K562 (cell line): ENCODE data around the gene MAP4K4. TPM values are rescaled to one million over a fixed set of nuclear protein-coding genes. Genes with fewer than 3 reads are reported as not detected.

Source experiments
- ATAC-seq: fragments of 200-7000 bp; cut with Tn5 transposase; 3 replicates; pipeline ENCODE4 v1.9.1; 2020; ENCODE audit warnings: moderate library complexity
- BruUV-seq: library from RNA; stranded (reverse); fragments of 400-500 nt; replicated peaks from 2 replicates; lab custom pipeline; 2021; lab: Mats Ljungman, UMichigan
- CTCF ChIA-PET: fragments of 300-600 bp; formaldehyde crosslinking; extraction: SDS; loops from one replicate; lab custom pipeline; 2021; ENCODE audit warnings: low intra/inter-chr PET ratio; lab: Yijun Ruan, JAX
- POLR2A ChIA-PET: fragments of 300-600, 350-650 bp; sonication (Branson Sonifier 250); formaldehyde crosslinking; extraction: SDS; loops from one replicate; lab custom pipeline; 2021; ENCODE audit warnings: antibody characterized with exemption, inconsistent platforms; lab: Yijun Ruan, JAX
- DNase-seq, 4 experiments: peaks; one replicate each; pipeline versions ENCODE4 v3.0.0 to v3.0.0-alpha.2; 2011 to 2018; ENCODE audit warnings: low spot score in 3 of 4, mixed read lengths in 3 of 4; ENCODE audit errors: extremely low read depth in 1 of 4
- FAIRE-seq: peaks from 2 replicates; lab custom pipeline; 2011; peaks lifted over from hg19 to GRCh38; lab: Jason Lieb, UNC
- H2AFZ ChIP-seq: 2 replicates; pipeline ENCODE4 v1.6.0; 2011; ENCODE audit warnings: low read depth, low read length, control low read depth, inconsistent platforms
- H3K27ac ChIP-seq: fragments of 200-600 bp; 3 replicates; pipeline ENCODE4 v1.8.0; 2011; ENCODE audit warnings: low read depth, mild to moderate bottlenecking, control low read depth, inconsistent platforms, low read length, moderate library complexity, mixed read lengths; ENCODE audit errors: extremely low read depth
- H3K27me3 ChIP-seq, 2 experiments: fragments of 300-600 bp in 1 of 2; 2 replicates in 1 of 2; 3 replicates in 1 of 2; pipeline versions ENCODE4 v1.6.0 to v1.8.0; 2011; ENCODE audit warnings: inconsistent platforms in 2 of 2, low read length in 2 of 2, mild to moderate bottlenecking in 1 of 2, mixed read lengths in 1 of 2, moderate library complexity in 1 of 2; ENCODE audit not compliant: control insufficient read depth in 2 of 2, insufficient read depth in 2 of 2
- H3K36me3 ChIP-seq: fragments of 300-600 bp; 3 replicates; pipeline ENCODE4 v1.8.0; 2011; ENCODE audit warnings: mild to moderate bottlenecking, low read length, inconsistent platforms; ENCODE audit not compliant: control insufficient read depth, insufficient read depth
- H3K4me1 ChIP-seq, 2 experiments: fragments of 200-600 bp in 1 of 2; replicated peaks in 1 of 2; 2 replicates in 1 of 2; 3 replicates in 1 of 2; pipeline versions ENCODE4 v1.5.1 to v1.8.0; 2011; ENCODE audit warnings: inconsistent platforms in 2 of 2, low read length in 2 of 2, mild to moderate bottlenecking in 1 of 2, mixed read lengths in 1 of 2, moderate library complexity in 1 of 2; ENCODE audit not compliant: control insufficient read depth in 2 of 2, insufficient read depth in 2 of 2
- H3K4me2 ChIP-seq: 2 replicates; pipeline ENCODE4 v1.6.1; 2011; ENCODE audit warnings: low read length, control low read depth, inconsistent platforms, mixed read lengths; ENCODE audit not compliant: insufficient read depth
- H3K4me3 ChIP-seq: fragments of 200-600 bp; sonication (generic), shearing (Covaris generic); 2 replicates; pipeline ENCODE4 v1.5.1; 2016; ENCODE audit warnings: control low read depth, inconsistent platforms
- H3K79me2 ChIP-seq: fragments of 200-600 bp; 3 replicates; pipeline ENCODE4 v1.8.0; 2011; ENCODE audit warnings: low read length, inconsistent platforms; ENCODE audit not compliant: control insufficient read depth, insufficient read depth
- H3K9ac ChIP-seq, 2 experiments: 2 replicates each; pipeline versions ENCODE4 v1.6.0 to v1.6.1; 2011; ENCODE audit warnings: low read depth in 2 of 2, low read length in 2 of 2, control low read depth in 1 of 2, inconsistent platforms in 1 of 2, mild to moderate bottlenecking in 1 of 2, mixed read lengths in 1 of 2; ENCODE audit not compliant: insufficient read depth in 1 of 2
- H3K9me1 ChIP-seq: one replicate; pipeline ENCODE4 v1.6.0; 2011; ENCODE audit warnings: inconsistent platforms, mild to moderate bottlenecking, low read length, moderate library complexity; ENCODE audit not compliant: control insufficient read depth, insufficient read depth
- H3K9me3 ChIP-seq: replicated peaks from 2 replicates; pipeline ENCODE4 v1.5.1; 2011; ENCODE audit warnings: low read depth, low read length, inconsistent platforms; ENCODE audit not compliant: control insufficient read depth, insufficient read depth
- H4K20me1 ChIP-seq: replicated peaks from 2 replicates; pipeline ENCODE4 v1.6.1; 2011; ENCODE audit warnings: low read length, inconsistent platforms, mixed read lengths; ENCODE audit not compliant: control insufficient read depth, insufficient read depth
- ATF4 ChIP-seq: fragments of 450-650 bp; formaldehyde crosslinking; IDR thresholded peaks from 2 replicates; pipeline ENCODE4 v1.4.0; 2022; ENCODE audit warnings: mild to moderate bottlenecking, moderate library complexity
- DLX4 ChIP-seq: fragments of 250-450 bp; sonication (Bioruptor Pico); IDR thresholded peaks from 2 replicates; pipeline ENCODE4 v1.6.1; 2021; ENCODE audit warnings: mild to moderate bottlenecking
- DNMT1 ChIP-seq: fragments of 450-650 bp; IDR thresholded peaks from 2 replicates; pipeline ENCODE4 v1.6.1; 2016; ENCODE audit warnings: antibody characterized with exemption, mild to moderate bottlenecking
- ETV5 ChIP-seq: sonication (generic); formaldehyde crosslinking; IDR thresholded peaks from 2 replicates; pipeline ENCODE4 v1.4.0; 2020; ENCODE audit warnings: low read depth, mild to moderate bottlenecking, missing genetic modification reagents
- GATA2 ChIP-seq: sonication (generic); formaldehyde crosslinking; IDR thresholded peaks from 2 replicates; pipeline ENCODE4 v1.4.0; 2020; ENCODE audit warnings: mild to moderate bottlenecking, missing genetic modification reagents
- GTF2B ChIP-seq: IDR thresholded peaks from 2 replicates; pipeline ENCODE4 v1.6.1; 2011; ENCODE audit not compliant: insufficient read length; ENCODE audit errors: extremely low read depth
- MCM2 ChIP-seq: fragments of 450-650 bp; IDR thresholded peaks from 2 replicates; pipeline ENCODE4 v1.6.1; 2017; ENCODE audit warnings: low read depth, mild to moderate bottlenecking
- MXI1 ChIP-seq: IDR thresholded peaks from 2 replicates; pipeline ENCODE4 v1.6.1; 2011; ENCODE audit warnings: low read depth, mild to moderate bottlenecking, improper control_type of control experiment, low read length
- NCOA1 ChIP-seq: fragments of 450-650 bp; IDR thresholded peaks from 2 replicates; pipeline ENCODE4 v1.6.1; 2016; ENCODE audit warnings: low read depth
- NFRKB ChIP-seq: fragments of 450-650 bp; IDR thresholded peaks from 2 replicates; pipeline ENCODE4 v1.6.1; 2016; ENCODE audit warnings: low read depth
- NUFIP1 ChIP-seq: fragments of 450-650 bp; IDR thresholded peaks from 2 replicates; pipeline ENCODE4 v1.6.1; 2018; ENCODE audit not compliant: partially characterized antibody
- POLR2B ChIP-seq: fragments of 450-650 bp; IDR thresholded peaks from 2 replicates; pipeline ENCODE4 v1.6.1; 2018; ENCODE audit warnings: low read depth; ENCODE audit not compliant: partially characterized antibody
- ZNF280A ChIP-seq: fragments of 450-650 bp; IDR thresholded peaks from 2 replicates; pipeline ENCODE4 v1.6.1; 2018; ENCODE audit warnings: mild to moderate bottlenecking, low read depth; ENCODE audit not compliant: partially characterized antibody
- ZNF316 ChIP-seq: fragments of 450-650 bp; IDR thresholded peaks from 2 replicates; pipeline ENCODE4 v1.6.1; 2016
- ZNF395 ChIP-seq: fragments of 200-800 bp; sonication (Bioruptor generic); IDR thresholded peaks from 2 replicates; pipeline ENCODE4 v1.6.1; 2017; ENCODE audit warnings: missing genetic modification characterization, missing compliant biosample characterization
- ZNF436 ChIP-seq: fragments of 250-450, 450-650 bp; sonication (Bioruptor Pico); formaldehyde crosslinking; IDR thresholded peaks from 2 replicates; pipeline ENCODE4 v1.7.0; 2020; ENCODE audit warnings: mild to moderate bottlenecking
- ZSCAN32 ChIP-seq: fragments of 450-650 bp; formaldehyde crosslinking; IDR thresholded peaks from 2 replicates; pipeline ENCODE4 v1.4.0; 2020; ENCODE audit warnings: mild to moderate bottlenecking, moderate library complexity
- WGBS: fragments of 100-300 bp; shearing (Covaris generic); methylation state at CpG from one replicate; pipeline ENCODE4 v1.1.6; 2016; ENCODE audit warnings: low coverage, mixed read lengths; ENCODE audit not compliant: insufficient coverage; ENCODE audit errors: missing lambda C conversion rate; 5-methylcytosine and 5-hydroxymethylcytosine counted together
- in situ Hi-C: fragments of 300-500 bp; cut with MboI; formaldehyde crosslinking; loops from 4 replicates; pipeline ENCODE4 v1.15.0; 2018; ENCODE audit warnings: inconsistent platforms, mixed read lengths
- intact Hi-C: fragments of 100-400 bp; cut with micrococcal nuclease; formaldehyde crosslinking; loops from 2 replicates; pipeline ENCODE4 v1.14.2; 2022
- polyA plus RNA-seq, 8 experiments: library from polyadenylated mRNA; depleted of rRNA in 4 of 8; stranded (reverse) in 5 of 8; unstranded in 3 of 8; fragments of >200 nt; fragmentation: Nextera tagmentation in 2 of 8; fragmentation: Illumina TruSeq in 1 of 8; extraction: Ambion mirVana in 2 of 8; extraction: Trizol in 1 of 8; gene quantifications; 2 replicates each; pipeline versions ENCODE4 v1.2.1 to v1.2.3, GENCODE V29; 2011 to 2014; ENCODE audit warnings: inconsistent platforms in 1 of 8, missing spikeins in 1 of 8
- total RNA-seq, 7 experiments: library from RNA; depleted of rRNA in 6 of 7; stranded (reverse); fragments of >200 nt in 6 of 7; fragmentation: Illumina TruSeq in 2 of 7; extraction: Trizol in 2 of 7; gene quantifications; 2 replicates each; pipeline versions ENCODE4 v1.2.1 to v1.2.3, GENCODE V29; 2011 to 2021; ENCODE audit warnings: low replicate concordance in 1 of 7

The MAP4K4 gene
- total and polyA plus RNA-seq, 9 of the 15 experiments (the other 6 are each of a cell fraction or from before 2014, with no cell fraction given): 7.6 to 76.4 (median 50.6) TPM

- TF ChIP-seq GATA2 (CRISPR knock-in tag) (0 out of 2 replicates have a peak, but pooled peaks have one; percentile 33), ATF4 (no peak), ZNF280A (no peak), POLR2B (no peak), ZSCAN32 (CRISPR knock-in tag) (no peak)
Measured at GRCh38 chr2:101796825-101797600, 99.5 kb downstream of the MAP4K4 start (continued).

GRCh38 chr2:101801496-101801895 is 104.0 kb downstream of the MAP4K4 start:
- no TSS peak for BruUV-seq
- peaks cover 37% of the 10 kb centered on the region for H3K79me2 ChIP-seq
- ATAC-seq (no peak), DNase-seq (no peak), FAIRE-seq (no peak)
- no peak overlapping the region for H3K4me2 ChIP-seq
- H3K27me3 ChIP-seq: no peaks in the 10 kb centered on the region
- H3K4me1 ChIP-seq: peaks cover 9 to 21% of the 10 kb centered on the region in 2 experiments; a peak in 4 of 5 replicates
- no peak overlapping the region for H2AFZ ChIP-seq
- no peak overlapping the region for H3K4me3 ChIP-seq
- no peaks in the 10 kb centered on the region for H3K9me3 ChIP-seq
- H3K9ac ChIP-seq: no peak overlapping the region
- ChIA-PET CTCF (no interaction called here), POLR2A (interaction anchor here (1.3 kb wide), 1 partner anchor 19 kb away, joined by 4 read pairs; no protein-coding TSS in a partner anchor)
- 100% methylated on average over 3 of the region's 3 CpGs for WGBS
- H3K27ac ChIP-seq: no peak overlapping the region
- in situ Hi-C loops: no loop called here
- no peaks in the 10 kb centered on the region for H3K9me1 ChIP-seq
- H3K36me3 ChIP-seq: no peaks in the 10 kb centered on the region
- peaks cover 8% of the 10 kb centered on the region for H4K20me1 ChIP-seq
- intact Hi-C loops: no loop called here
- no peak for TF ChIP-seq NCOA1
- no peak for TF ChIP-seq GTF2B
- TF ChIP-seq ETV5: no peak
- TF ChIP-seq NFRKB: no peak
- TF ChIP-seq DLX4 (CRISPR knock-in tag): no peak
- no peak for TF ChIP-seq MXI1
- TF ChIP-seq DNMT1: no peak
- TF ChIP-seq NUFIP1: no peak
- TF ChIP-seq ZNF316: no peak
- TF ChIP-seq ZNF436: no peak
- TF ChIP-seq ZNF395 (CRISPR knock-in tag): no peak
- no peak for TF ChIP-seq MCM2
